WI38 (cell line): ENCODE results near the gene RABGEF1.
A peak's percentile ranks its signal among the peaks of the same experiment; 100 is the strongest.
"Not testable (repeated sequence)": the region's sequence is repeated elsewhere in the genome, so short reads cannot be mapped to it uniquely, and the experiment has no call there.

Experiments used
- H3K4me3 ChIP-seq: 2 replicates; pipeline ENCODE4 v1.5.1; 2011; ENCODE audit warnings: low read depth, mild to moderate bottlenecking, control low read depth, low read length
- CTCF ChIP-seq: IDR thresholded peaks from 2 replicates; pipeline ENCODE4 v1.5.1; 2012; ENCODE audit warnings: low read depth, mild to moderate bottlenecking, control low read depth, low read length

Gene RABGEF1

GRCh38 chr7:66736892-66737291, 3.6 kb upstream of the RABGEF1 start:
- no peak overlapping the region for H3K4me3 ChIP-seq
- TF ChIP-seq CTCF, result no peak

DNA sequence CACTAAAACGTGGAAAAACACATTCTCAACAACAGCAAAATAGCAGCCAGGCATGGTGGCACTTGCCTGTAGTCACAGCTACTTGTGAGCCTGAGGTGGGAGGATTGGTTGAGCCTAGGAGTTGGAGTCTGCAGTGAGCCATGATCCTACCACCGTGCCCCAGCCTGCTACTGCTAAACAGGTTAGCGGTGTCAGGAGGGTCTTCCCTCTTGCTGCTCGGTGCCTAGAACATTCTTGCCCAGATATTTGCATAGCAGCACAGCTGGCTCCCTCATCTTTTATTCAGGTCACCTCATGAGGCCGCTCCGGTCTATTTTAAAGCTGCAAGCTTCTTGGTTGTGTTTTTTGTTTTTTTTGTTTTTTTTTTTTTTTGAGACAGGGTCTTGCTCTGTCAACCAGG, 2.9 kb upstream of the RABGEF1 start:
- no peak for TF ChIP-seq CTCF
- no peak overlapping the region for H3K4me3 ChIP-seq

DNA sequence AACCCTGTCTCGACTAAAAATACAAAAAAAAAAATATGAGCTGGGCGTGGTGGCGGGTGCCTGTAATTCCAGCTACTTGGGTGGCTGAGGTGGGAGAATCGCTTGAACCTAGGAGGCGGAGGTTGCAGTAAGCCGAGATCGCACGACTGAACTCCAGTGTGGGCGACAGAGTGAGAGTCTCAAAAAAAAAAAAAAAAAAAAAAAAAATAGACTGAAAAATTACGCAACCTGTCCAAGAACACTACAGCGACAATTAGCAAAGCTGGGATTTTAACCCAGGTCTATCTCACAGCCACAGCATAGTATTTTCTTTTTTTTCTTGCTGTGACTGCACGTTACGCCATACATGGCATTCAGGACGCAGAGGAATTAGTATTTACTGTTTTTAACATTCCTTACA, 1.1 kb upstream of the RABGEF1 start:
- H3K4me3 ChIP-seq, result peak overlapping the region; percentile 86
- no peak for TF ChIP-seq CTCF

- no peak for TF ChIP-seq CTCF
- peak overlapping the region; percentile 86 for H3K4me3 ChIP-seq
Measured at GRCh38 chr7:66739953-66740301, 606 bp upstream of the RABGEF1 start.

GRCh38 chr7:66740980-66741709, 612 bp downstream of the RABGEF1 start:
- H3K4me3 ChIP-seq, result peak overlapping the region; percentile 86

- H3K4me3 ChIP-seq, result peak overlapping the region; percentile 86
- TF ChIP-seq CTCF, result no peak
Measured at GRCh38 chr7:66741710-66742049, 1.1 kb downstream of the RABGEF1 start.

- not testable (repeated sequence) for H3K4me3 ChIP-seq
Measured at GRCh38 chr7:66742298-66742697, 1.8 kb downstream of the RABGEF1 start.

GRCh38 chr7:66743920-66744319, 3.4 kb downstream of the RABGEF1 start:
- no peak for TF ChIP-seq CTCF
- H3K4me3 ChIP-seq, result no peak overlapping the region
